ENCODE results near the gene SCGB1C1.

Gene SCGB1C1

GRCh38 chr11:205221-206001, 12.5 kb downstream of the SCGB1C1 start:
- no peak for DNase-seq (ENCODE audit: low read depth in 2 of 2)

GRCh38 chr11:206002-206384, 13.1 kb downstream of the SCGB1C1 start:
- DNase-seq (ENCODE audit: low read depth in 2 of 2) = no peak

- DNase-seq (ENCODE audit: low read depth in 2 of 2) = no peak
Observed at GRCh38 chr11:206526-207207, 13.8 kb downstream of the SCGB1C1 start.

- DNase-seq (ENCODE audit: low read depth in 2 of 2) = peak; percentile 94 to 95
Observed at GRCh38 chr11:207208-207862, 14.5 kb downstream of the SCGB1C1 start, which contains the start of the genes BET1L and RIC8A. TSS of gene BET1L (minus strand) at chr11:207399. CDS start at chr11:207321, 78 bp downstream. TSS of gene RIC8A (plus strand) at chr11:207708. CDS start at chr11:208855, 1,147 bp downstream.

- no peak for DNase-seq (ENCODE audit: low read depth in 2 of 2)
Observed at GRCh38 chr11:207863-208180, 14.9 kb downstream of the SCGB1C1 start.

- DNase-seq (ENCODE audit: low read depth in 2 of 2) = peak; percentile 71 to 75
Observed at GRCh38 chr11:208181-208916, 15.5 kb downstream of the SCGB1C1 start.

GRCh38 chr11:208917-209260, 16.0 kb downstream of the SCGB1C1 start:
- peak in 1 of 2 donors; percentile 21 for DNase-seq (ENCODE audit: low read depth in 2 of 2)

GRCh38 chr11:209275-210121, 16.6 kb downstream of the SCGB1C1 start:
- no peak for DNase-seq (ENCODE audit: low read depth in 2 of 2)

- no peak for DNase-seq (ENCODE audit: low read depth in 2 of 2)
Observed at GRCh38 chr11:210122-210802, 17.4 kb downstream of the SCGB1C1 start.

- no peak for DNase-seq (ENCODE audit: low read depth in 2 of 2)
Observed at GRCh38 chr11:210803-211180, 17.9 kb downstream of the SCGB1C1 start.

GRCh38 chr11:211295-211694, 18.4 kb downstream of the SCGB1C1 start:
- DNase-seq (ENCODE audit: low read depth in 2 of 2) = no peak

GRCh38 chr11:211741-212140, 18.9 kb downstream of the SCGB1C1 start:
- DNase-seq (ENCODE audit: low read depth in 2 of 2) = no peak

- DNase-seq (ENCODE audit: low read depth in 2 of 2) = no peak
Observed at GRCh38 chr11:212150-213100, 19.5 kb downstream of the SCGB1C1 start.

- DNase-seq (ENCODE audit: low read depth in 2 of 2) = no peak
Observed at GRCh38 chr11:213111-213510, 20.2 kb downstream of the SCGB1C1 start.

GRCh38 chr11:214083-214482, 21.2 kb downstream of the SCGB1C1 start:
- DNase-seq (ENCODE audit: low read depth in 2 of 2) = no peak

- DNase-seq (ENCODE audit: low read depth in 2 of 2) = no peak
Observed at GRCh38 chr11:215581-216037, 22.7 kb downstream of the SCGB1C1 start.

- DNase-seq (ENCODE audit: low read depth in 2 of 2) = no peak
Observed at GRCh38 chr11:216081-216974, 23.4 kb downstream of the SCGB1C1 start.

- no peak for DNase-seq (ENCODE audit: low read depth in 2 of 2)
Observed at GRCh38 chr11:217704-218103, 24.8 kb downstream of the SCGB1C1 start.

All from stimulated activated CD8-positive, alpha-beta memory T cell treated with anti-CD3 and anti-CD28 coated beads, Interleukin-2, amount 100 ng/mL, for 48 hours (primary cell).